NCI-H128 (cell line): ENCODE results near the gene YIPF4.
"Not testable (repeated sequence)": the region's sequence is repeated elsewhere in the genome, so short reads cannot be mapped to it uniquely, and the experiment has no call there.

ENCODE experiments used
- DNase-seq: peaks from one replicate; lab custom pipeline; 2025; ENCODE audit not compliant: unreplicated experiment; lab: John Stamatoyannopoulos, UW

The YIPF4 gene

DNA sequence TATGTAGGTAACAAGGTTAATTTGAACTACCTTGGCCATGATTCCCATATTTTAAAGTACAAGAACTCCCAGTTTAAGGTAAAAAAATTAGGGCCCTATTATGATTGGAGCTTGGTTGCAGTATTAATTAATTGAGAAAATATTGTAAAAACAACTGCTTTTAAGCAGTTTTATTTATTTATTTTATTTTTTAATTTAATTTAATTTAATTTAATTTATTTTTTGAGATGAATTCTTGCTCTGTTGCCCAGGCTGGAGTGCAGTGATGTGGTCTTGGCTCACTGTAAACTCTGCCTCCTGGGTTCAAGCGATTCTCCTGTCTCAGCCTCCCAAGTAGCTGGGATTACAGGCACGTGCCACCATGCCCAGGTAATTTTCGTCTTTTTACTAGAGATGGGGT lies 88.0 kb downstream of the YIPF4 start:
- not testable (repeated sequence) for DNase-seq
